Gastroesophageal sphincter (tissue), 3 donors: Measurements from ENCODE around the gene TSHZ3.
A peak's percentile ranks its signal among the peaks of the same experiment; 100 is the strongest.

Experiments
- POLR2A ChIP-seq, 2 donors: fragments of 450-650 bp; IDR thresholded peaks; one replicate each; pipeline ENCODE4 v1.6.1; 2017; ENCODE audit warnings: antibody characterized with exemption in 2 of 2, mild to moderate bottlenecking in 2 of 2, moderate library complexity in 1 of 2
- TF ChIP-seq, protein P1 (sequence below), 4 experiments: fragments of 200-600 bp in 2 of 4; fragments of 450-650 bp in 2 of 4; sonication (generic) in 1 of 4; IDR thresholded peaks; one replicate each; pipeline ENCODE4 v1.5.1; 2017 to 2019; ENCODE audit warnings: antibody characterized with exemption in 4 of 4, mild to moderate bottlenecking in 2 of 4, moderate library complexity in 2 of 4

DNA sequence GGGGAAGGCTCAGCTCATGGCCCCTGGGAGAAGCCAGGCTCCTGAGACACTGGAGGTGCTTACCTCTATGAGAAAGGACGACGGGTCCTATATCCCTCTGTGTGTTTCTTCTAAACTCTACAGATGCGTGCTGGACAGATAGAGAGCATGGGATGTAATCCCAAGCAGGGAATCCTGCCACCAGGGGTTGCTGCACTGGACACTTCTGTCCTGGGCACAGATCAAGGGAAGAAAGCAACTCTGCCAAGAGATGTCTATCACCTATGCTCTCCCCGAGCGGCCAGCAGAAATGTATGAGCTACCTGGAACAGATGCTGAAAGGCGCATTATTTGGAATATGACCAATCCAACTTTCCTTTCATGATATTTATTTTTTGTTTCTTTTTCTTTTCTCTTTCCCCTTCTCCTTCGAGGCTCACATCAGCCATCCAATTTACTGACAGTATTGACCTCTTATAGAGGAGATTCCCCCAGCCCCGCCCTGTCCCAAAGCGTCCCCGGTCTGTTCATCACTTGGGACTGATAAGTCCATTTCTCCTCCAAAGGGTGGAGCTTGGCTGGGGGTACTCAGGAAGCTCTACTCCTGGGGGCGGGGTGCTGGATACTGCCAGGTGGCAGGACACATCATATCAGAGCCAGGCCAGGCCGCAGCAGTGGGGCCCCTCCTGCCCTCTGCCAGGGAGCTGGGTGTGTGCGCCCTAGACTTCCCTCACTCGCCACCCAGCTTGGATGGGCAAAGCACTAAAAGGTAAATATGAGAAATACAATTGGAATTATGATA, 34.2 kb downstream of the TSHZ3 start:
- no peak for TF ChIP-seq POLR2A (IDR thresholded peaks at IDR 0.05)
- TF ChIP-seq, protein P1, sequence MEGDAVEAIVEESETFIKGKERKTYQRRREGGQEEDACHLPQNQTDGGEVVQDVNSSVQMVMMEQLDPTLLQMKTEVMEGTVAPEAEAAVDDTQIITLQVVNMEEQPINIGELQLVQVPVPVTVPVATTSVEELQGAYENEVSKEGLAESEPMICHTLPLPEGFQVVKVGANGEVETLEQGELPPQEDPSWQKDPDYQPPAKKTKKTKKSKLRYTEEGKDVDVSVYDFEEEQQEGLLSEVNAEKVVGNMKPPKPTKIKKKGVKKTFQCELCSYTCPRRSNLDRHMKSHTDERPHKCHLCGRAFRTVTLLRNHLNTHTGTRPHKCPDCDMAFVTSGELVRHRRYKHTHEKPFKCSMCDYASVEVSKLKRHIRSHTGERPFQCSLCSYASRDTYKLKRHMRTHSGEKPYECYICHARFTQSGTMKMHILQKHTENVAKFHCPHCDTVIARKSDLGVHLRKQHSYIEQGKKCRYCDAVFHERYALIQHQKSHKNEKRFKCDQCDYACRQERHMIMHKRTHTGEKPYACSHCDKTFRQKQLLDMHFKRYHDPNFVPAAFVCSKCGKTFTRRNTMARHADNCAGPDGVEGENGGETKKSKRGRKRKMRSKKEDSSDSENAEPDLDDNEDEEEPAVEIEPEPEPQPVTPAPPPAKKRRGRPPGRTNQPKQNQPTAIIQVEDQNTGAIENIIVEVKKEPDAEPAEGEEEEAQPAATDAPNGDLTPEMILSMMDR (IDR thresholded peaks at IDR 0.05), result peak in 3 of 4 experiments; percentile 23 to 41 (median 41)
